Stomach (tissue), 9 donors: ENCODE measurements around the gene ACAA1. TPM values are rescaled to one million over a fixed set of nuclear protein-coding genes. Genes with fewer than 3 reads are reported as not detected.

ENCODE experiments used
- DNase-seq, 2 donors: peaks; one replicate each; pipeline versions ENCODE4 v3.0.0 to v3.0.0-alpha.2; 2013 to 2019
- H3K27ac ChIP-seq, 5 donors: fragments of 200-600 bp in 4 of 5; sonication (generic) in 4 of 5; one replicate each; pipeline ENCODE4 v1.5.1; 2013 to 2019; ENCODE audit warnings: mild to moderate bottlenecking in 1 of 5, moderate library complexity in 1 of 5
- H3K27me3 ChIP-seq, 3 donors: fragments of 200-600 bp; sonication (generic); one replicate each; pipeline ENCODE4 v1.5.1; 2017 to 2019; ENCODE audit warnings: mixed run types in 1 of 3
- H3K36me3 ChIP-seq, 4 donors: fragments of 200-600 bp; sonication (generic); 1 replicate in 3 of 4; 2 replicates in 1 of 4; pipeline ENCODE4 v1.5.1; 2016 to 2019
- H3K4me1 ChIP-seq, 4 donors: fragments of 200-600 bp; sonication (generic); one replicate each; pipeline ENCODE4 v1.5.1; 2016 to 2019
- H3K4me3 ChIP-seq, 4 donors: fragments of 200-600 bp; sonication (generic) in 3 of 4; one replicate each; pipeline ENCODE4 v1.5.1; 2016 to 2019; ENCODE audit warnings: mild to moderate bottlenecking in 1 of 4
- H3K9me3 ChIP-seq, 4 donors: fragments of 200-600 bp; sonication (generic); one replicate each; pipeline ENCODE4 v1.5.1; 2016 to 2019
- EP300 ChIP-seq: sonication (generic); formaldehyde crosslinking; IDR thresholded peaks from one replicate; pipeline ENCODE4 v1.6.1; 2017; ENCODE audit warnings: antibody characterized with exemption
- POLR2A ChIP-seq, 4 donors: fragments of 450-650 bp; IDR thresholded peaks; one replicate each; pipeline ENCODE4 v1.6.1; 2016; ENCODE audit warnings: antibody characterized with exemption in 4 of 4, control low read depth in 2 of 4, mild to moderate bottlenecking in 1 of 4, moderate library complexity in 1 of 4
- POLR2AphosphoS5 ChIP-seq, 3 donors: sonication (generic); formaldehyde crosslinking; IDR thresholded peaks; one replicate each; pipeline ENCODE4 v1.6.1; 2016; ENCODE audit warnings: antibody characterized with exemption in 3 of 3
- WGBS, 5 donors: extraction: QIAGEN DNeasy Blood & Tissue Kit in 3 of 5; methylation state at CpG; one replicate each; pipeline versions ENCODE4 v1.1.5 to v1.1.7; 2013 to 2018; 5-methylcytosine and 5-hydroxymethylcytosine counted together
- intact Hi-C: fragments of 100-400 bp; cut with DNase I; formaldehyde crosslinking; loops from one replicate; pipeline ENCODE4 v1.15.1; 2023; ENCODE audit warnings: low total_unique reads
- polyA plus RNA-seq, 3 donors: library from polyadenylated mRNA; stranded (reverse); fragments of 200-250 nt; gene quantifications; one replicate each; pipeline ENCODE4 v1.2.3, GENCODE V29; 2013
- total RNA-seq, 5 donors: library from RNA; depleted of rRNA; stranded (reverse); fragments of >200 nt; gene quantifications; one replicate each; pipeline versions ENCODE4 v1.1.0 to v1.2.3, GENCODE V29; 2014 to 2016
- TF ChIP-seq, protein P1 (sequence below), 7 experiments: fragments of 450-650 bp in 4 of 7; fragments of 200-600 bp in 3 of 7; sonication (generic) in 3 of 7; IDR thresholded peaks; one replicate each; pipeline ENCODE4 v1.5.1; 2016 to 2019; ENCODE audit warnings: antibody characterized with exemption in 7 of 7, control low read depth in 2 of 7, mild to moderate bottlenecking in 1 of 7
- donor health status: healthy with polysubstance abuse.
- donor health status: Bipolar disorder and iron deficiency.
- donor health status: healthy.

ACAA1 gene
- total and polyA plus RNA-seq, 8 donors: 44.2 to 249 (median 75.7) TPM

- DNase-seq: peak in 1 of 2 donors; percentile 45
- intact Hi-C loops: no loop called here
- Histone ChIP-seq H3K27me3 (no peaks in the 10 kb centered on the region), H3K27ac (no peak overlapping the region), H3K36me3 (no peaks in the 10 kb centered on the region), H3K9me3 (no peaks in the 10 kb centered on the region), H3K4me3 (no peak overlapping the region), H3K4me1 (peaks cover 0 to 20% (median 0%) of the 10 kb centered on the region in 4 donors)
- TF ChIP-seq, protein P1, sequence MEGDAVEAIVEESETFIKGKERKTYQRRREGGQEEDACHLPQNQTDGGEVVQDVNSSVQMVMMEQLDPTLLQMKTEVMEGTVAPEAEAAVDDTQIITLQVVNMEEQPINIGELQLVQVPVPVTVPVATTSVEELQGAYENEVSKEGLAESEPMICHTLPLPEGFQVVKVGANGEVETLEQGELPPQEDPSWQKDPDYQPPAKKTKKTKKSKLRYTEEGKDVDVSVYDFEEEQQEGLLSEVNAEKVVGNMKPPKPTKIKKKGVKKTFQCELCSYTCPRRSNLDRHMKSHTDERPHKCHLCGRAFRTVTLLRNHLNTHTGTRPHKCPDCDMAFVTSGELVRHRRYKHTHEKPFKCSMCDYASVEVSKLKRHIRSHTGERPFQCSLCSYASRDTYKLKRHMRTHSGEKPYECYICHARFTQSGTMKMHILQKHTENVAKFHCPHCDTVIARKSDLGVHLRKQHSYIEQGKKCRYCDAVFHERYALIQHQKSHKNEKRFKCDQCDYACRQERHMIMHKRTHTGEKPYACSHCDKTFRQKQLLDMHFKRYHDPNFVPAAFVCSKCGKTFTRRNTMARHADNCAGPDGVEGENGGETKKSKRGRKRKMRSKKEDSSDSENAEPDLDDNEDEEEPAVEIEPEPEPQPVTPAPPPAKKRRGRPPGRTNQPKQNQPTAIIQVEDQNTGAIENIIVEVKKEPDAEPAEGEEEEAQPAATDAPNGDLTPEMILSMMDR (IDR thresholded peaks at IDR 0.05): no peak
- TF ChIP-seq POLR2A (IDR thresholded peaks at IDR 0.05) (no peak), EP300 (no peak)
- WGBS, 5 donors: 83 to 95% (median 91%) methylated on average over 3 of the region's 3 CpGs
Measured at GRCh38 chr3:38157595-38157994, 20.7 kb upstream of the ACAA1 start.

DNA sequence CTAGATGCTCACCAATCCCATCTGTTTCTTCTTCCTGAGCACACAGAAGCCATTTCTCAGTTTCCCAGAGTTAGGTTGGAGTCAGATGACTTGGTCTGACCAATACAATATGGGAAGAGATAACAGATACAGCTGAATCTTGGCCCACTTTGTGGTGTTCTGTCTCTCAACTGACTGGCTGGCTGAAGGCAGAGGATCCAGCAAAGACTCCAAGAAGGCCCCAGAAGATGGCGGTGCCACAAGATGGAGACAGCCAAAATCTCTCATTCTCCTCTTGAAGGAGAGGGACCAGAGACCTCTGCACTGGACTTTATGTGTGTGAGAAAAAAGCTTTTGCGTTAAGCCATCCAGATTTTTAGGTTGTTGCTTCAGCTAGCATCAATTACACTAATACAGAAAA lies 20.2 kb upstream of the ACAA1 start:
- intact Hi-C loops: no loop called here
- DNase-seq: no peak
- Histone ChIP-seq H3K27me3 (no peaks in the 10 kb centered on the region), H3K36me3 (no peaks in the 10 kb centered on the region), H3K9me3 (no peaks in the 10 kb centered on the region), H3K4me3 (no peak overlapping the region), H3K4me1 (peaks cover 0 to 20% (median 0%) of the 10 kb centered on the region in 4 donors), H3K27ac (no peak overlapping the region)
- 91 to 100% (median 97%) methylated on average over 2 of the region's 2 CpGs for WGBS, 5 donors
- TF ChIP-seq POLR2A (IDR thresholded peaks at IDR 0.05): no peak
- TF ChIP-seq, protein P1 (IDR thresholded peaks at IDR 0.05): no peak
- no peak for TF ChIP-seq EP300
- TF ChIP-seq POLR2AphosphoS5 (IDR thresholded peaks at IDR 0.05): no peak

DNA sequence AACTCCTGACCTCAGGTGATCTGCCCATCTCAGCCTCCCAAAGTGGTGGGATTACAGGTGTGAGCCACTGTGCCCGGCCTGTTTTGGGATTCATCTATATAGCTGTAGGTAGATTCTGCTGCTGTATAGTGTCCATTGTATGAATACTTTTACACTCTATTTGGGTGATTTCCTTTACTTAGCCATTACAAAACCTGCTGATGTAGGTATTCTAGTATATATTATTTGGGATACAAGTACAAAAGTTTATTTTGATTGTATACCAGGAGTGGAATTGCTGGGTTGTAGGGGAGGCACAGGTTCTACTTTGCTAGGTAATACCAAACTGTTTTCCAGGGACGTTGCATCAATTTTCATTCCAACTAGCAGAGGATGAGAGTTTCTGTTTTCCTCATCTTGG lies 18.9 kb upstream of the ACAA1 start:
- Histone ChIP-seq H3K9me3 (no peaks in the 10 kb centered on the region), H3K27ac (no peak overlapping the region), H3K36me3 (no peaks in the 10 kb centered on the region), H3K4me3 (no peak overlapping the region), H3K27me3 (no peaks in the 10 kb centered on the region), H3K4me1 (peaks cover 0 to 32% (median 0%) of the 10 kb centered on the region in 4 donors)
- WGBS, 5 donors: 93 to 96% (median 94%) methylated on average over 2 of the region's 2 CpGs
- intact Hi-C loops: no loop called here
- no peak for DNase-seq
- TF ChIP-seq EP300: no peak
- no peak for TF ChIP-seq POLR2AphosphoS5 (IDR thresholded peaks at IDR 0.05)
- no peak for TF ChIP-seq POLR2A (IDR thresholded peaks at IDR 0.05)
- TF ChIP-seq, protein P1 (IDR thresholded peaks at IDR 0.05): no peak

DNA sequence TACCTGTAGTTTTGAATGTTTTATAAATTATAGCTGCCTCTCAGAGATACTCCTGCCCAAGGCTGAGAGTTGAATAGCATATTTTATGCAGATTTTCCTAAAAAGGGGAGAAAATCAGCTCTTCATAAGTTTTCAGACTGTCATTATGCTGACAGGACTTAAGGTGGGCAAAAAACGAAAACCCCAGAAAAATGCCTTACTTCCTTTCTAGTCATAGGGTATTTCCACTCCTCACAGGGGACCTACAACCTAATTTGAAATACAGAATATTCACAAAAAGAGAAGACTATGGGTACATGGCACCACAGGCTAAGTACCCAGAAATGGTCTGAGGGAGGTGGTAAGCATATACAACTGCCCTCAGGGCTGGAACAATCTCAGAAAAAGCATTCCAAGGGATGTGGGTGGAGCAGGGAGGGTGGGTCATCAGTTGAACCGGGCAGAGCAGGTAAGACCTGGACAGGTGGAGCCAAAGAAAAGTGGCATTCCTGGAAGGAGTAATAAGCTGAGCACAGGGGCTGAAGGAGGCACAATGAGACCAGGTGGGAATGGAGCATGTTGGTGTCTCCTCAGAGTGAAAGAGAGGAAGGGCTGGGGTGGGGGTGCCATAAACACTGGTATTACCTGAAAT lies 17.8 kb upstream of the ACAA1 start:
- peaks cover 0 to 32% (median 0%) of the 10 kb centered on the region in 4 donors for H3K4me1 ChIP-seq
- TF ChIP-seq POLR2AphosphoS5 (IDR thresholded peaks at IDR 0.05): peak in 1 of 3 donors; percentile 26
- TF ChIP-seq, protein P1 (IDR thresholded peaks at IDR 0.05): no peak
- H3K27ac ChIP-seq: peak overlapping the region in 2 of 5 donors; percentile 52 to 54
- no peaks in the 10 kb centered on the region for H3K9me3 ChIP-seq
- DNase-seq: peak in 1 of 2 donors; percentile 75
- intact Hi-C loops: no loop called here
- WGBS, 5 donors: 49 to 59% (median 58%) methylated on average over 2 of the region's 2 CpGs
- H3K27me3 ChIP-seq: no peaks in the 10 kb centered on the region
- H3K4me3 ChIP-seq: no peak overlapping the region
- no peaks in the 10 kb centered on the region for H3K36me3 ChIP-seq
